Effector memory CD4-positive, alpha-beta T cell (primary cell): ENCODE data around the gene TXNL1.
A peak's percentile ranks its signal among the peaks of the same experiment; 100 is the strongest.
"Not testable (repeated sequence)": the region's sequence is repeated elsewhere in the genome, so short reads cannot be mapped to it uniquely, and the experiment has no call there.

ENCODE experiments used
- DNase-seq, 3 donors: peaks; one replicate each; pipeline ENCODE4 v3.0.0-alpha.2; 2020
- H3K27ac ChIP-seq: 2 replicates; pipeline ENCODE4 v1.7.0; 2013; ENCODE audit warnings: mild to moderate bottlenecking, low read length, moderate library complexity; ENCODE audit not compliant: insufficient read depth, poor library complexity, severe bottlenecking
- H3K27me3 ChIP-seq: replicated peaks from 2 replicates; pipeline ENCODE4 v1.7.0; 2013; ENCODE audit warnings: mild to moderate bottlenecking, low read length; ENCODE audit not compliant: insufficient read depth, control insufficient read depth, poor library complexity, severe bottlenecking
- H3K36me3 ChIP-seq: 2 replicates; pipeline ENCODE4 v1.7.0; 2013; ENCODE audit warnings: mild to moderate bottlenecking, low read length, moderate library complexity; ENCODE audit not compliant: control insufficient read depth, insufficient read depth
- H3K4me1 ChIP-seq: 2 replicates; pipeline ENCODE4 v1.7.0; 2013; ENCODE audit warnings: low read length, mild to moderate bottlenecking; ENCODE audit not compliant: control insufficient read depth, insufficient read depth, poor library complexity, severe bottlenecking
- H3K4me3 ChIP-seq: 2 replicates; pipeline ENCODE4 v1.7.0; 2013; ENCODE audit warnings: low read length, low read depth, mild to moderate bottlenecking; ENCODE audit not compliant: insufficient read depth, poor library complexity, severe bottlenecking
- H3K9me3 ChIP-seq: 2 replicates; pipeline ENCODE4 v1.7.0; 2013; ENCODE audit warnings: mild to moderate bottlenecking, low read length, moderate library complexity; ENCODE audit not compliant: control insufficient read depth

Gene TXNL1

DNA sequence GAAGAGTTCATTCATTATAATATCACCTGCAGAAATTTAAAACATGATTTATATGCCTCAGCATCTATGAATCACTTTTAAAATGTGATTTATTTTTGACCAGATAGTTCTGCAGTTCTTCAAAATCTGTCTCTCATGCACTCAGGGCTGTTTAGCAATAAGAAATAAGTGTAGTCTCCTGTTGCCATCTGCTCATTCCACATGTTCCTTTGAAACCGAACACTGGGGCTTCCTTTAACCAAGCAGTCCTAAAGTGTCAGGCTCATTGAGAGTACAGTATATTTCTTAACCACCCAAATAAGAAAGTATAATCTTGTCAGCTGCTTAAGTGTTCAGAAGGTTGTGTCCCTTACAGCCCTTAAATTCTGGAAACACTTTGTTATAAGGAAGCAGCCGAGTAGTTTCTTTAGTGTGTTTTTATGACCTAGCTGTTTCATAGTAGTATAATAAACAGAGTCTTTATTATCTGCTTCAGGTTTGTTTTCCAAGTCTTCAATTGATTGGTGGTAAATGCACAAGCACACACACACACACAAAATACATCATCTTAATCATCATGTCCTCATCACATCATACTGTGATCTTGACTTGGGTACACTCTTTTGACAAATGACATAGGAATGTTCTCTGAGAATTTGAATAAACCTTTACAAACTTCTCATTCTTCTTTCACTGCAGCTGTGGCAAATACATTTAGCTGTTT, 23.1 kb upstream of the TXNL1 start:
- DNase-seq = no peak
- Histone ChIP-seq H3K27ac (no peak overlapping the region), H3K27me3 (no peaks in the 10 kb centered on the region), H3K36me3 (no peaks in the 10 kb centered on the region), H3K4me1 (no peaks in the 10 kb centered on the region), H3K9me3 (no peaks in the 10 kb centered on the region), H3K4me3 (no peak overlapping the region)

DNA sequence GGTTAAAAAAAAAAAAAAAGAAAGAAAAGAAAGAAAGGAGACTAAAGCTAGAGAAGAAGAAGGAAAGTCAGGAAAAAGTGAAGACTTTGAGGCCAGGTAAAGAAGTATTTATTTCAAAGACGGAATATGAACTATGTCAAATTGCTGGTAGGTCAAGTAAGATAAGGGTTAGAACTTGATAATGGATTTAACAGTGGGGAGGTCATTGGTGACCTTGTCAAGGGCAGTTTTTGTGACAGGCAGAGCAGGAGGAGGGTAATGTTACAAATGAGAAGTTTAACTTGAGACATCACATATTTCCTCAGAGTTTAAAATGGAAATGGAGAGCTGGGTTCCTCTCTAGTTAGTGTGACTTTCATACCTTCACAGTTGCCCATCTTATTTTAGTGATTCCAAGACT, 22.3 kb upstream of the TXNL1 start:
- no peaks in the 10 kb centered on the region for H3K4me1 ChIP-seq
- no peak overlapping the region for H3K27ac ChIP-seq
- H3K4me3 ChIP-seq = no peak overlapping the region
- H3K36me3 ChIP-seq = no peaks in the 10 kb centered on the region
- no peaks in the 10 kb centered on the region for H3K27me3 ChIP-seq
- no peak for DNase-seq
- no peaks in the 10 kb centered on the region for H3K9me3 ChIP-seq

DNA sequence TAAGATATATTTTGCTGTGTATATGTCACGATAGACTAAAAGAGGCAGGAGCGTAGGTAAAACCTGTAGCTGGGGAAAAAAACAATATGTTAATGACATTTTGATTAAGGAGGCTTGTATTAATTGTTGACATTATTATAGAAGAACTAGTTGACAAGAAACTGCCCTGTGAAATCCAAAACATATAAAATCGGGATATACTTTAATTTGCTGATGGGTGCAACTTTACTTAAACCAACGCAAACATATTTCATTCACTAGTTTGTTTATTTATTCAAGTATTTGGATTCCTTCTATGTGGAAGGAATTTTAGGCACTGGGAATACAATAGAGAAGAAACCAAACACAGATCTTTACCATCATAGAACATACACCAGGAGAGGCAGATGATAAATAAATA, 20.7 kb upstream of the TXNL1 start:
- Histone ChIP-seq H3K4me1 (no peaks in the 10 kb centered on the region), H3K4me3 (no peak overlapping the region), H3K36me3 (no peaks in the 10 kb centered on the region), H3K9me3 (no peaks in the 10 kb centered on the region), H3K27me3 (no peaks in the 10 kb centered on the region), H3K27ac (no peak overlapping the region)
- no peak for DNase-seq

DNA sequence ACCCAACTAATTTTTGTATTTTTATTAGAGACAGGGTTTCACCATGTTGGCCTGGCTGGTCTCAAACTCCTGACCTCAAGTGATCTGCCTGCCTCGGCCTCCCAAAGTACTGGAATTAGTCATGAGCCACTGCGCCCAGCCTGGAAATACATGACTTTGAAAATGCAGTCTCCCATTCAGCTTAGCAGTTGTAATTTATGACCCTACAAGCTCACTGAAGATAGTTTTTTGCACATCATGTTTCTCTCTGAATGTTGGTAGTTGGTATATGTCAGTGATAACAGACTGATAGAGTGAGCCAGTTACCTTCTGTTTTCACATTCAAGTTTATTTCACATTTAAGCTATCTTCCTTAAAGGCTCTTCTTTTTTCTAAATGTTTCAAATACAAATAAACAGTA, 19.9 kb upstream of the TXNL1 start:
- Histone ChIP-seq H3K36me3 (no peaks in the 10 kb centered on the region), H3K4me3 (no peak overlapping the region), H3K4me1 (no peaks in the 10 kb centered on the region), H3K27ac (no peak overlapping the region), H3K27me3 (no peaks in the 10 kb centered on the region), H3K9me3 (no peaks in the 10 kb centered on the region)
- no peak for DNase-seq

DNA sequence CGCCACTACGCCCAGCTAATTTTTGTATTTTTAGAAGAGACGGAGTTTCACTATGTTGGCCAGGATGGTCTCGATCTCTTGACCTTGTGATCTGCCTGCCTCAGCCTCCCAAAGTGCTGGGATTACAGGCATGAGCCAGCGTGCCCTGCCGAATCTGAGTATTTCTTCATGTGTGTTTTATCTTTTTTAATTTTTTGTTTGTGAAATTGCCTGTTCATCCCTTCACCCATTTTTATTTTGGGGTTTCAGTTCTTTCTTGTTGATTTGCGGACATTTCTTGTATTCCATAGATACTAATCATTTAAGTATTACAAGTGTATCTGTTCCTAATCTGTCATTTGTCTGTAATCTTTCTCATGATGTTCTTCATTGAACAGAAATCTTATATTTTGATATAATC, 15.9 kb upstream of the TXNL1 start:
- H3K27ac ChIP-seq, H3K36me3 ChIP-seq: not testable (repeated sequence)
- H3K4me1 ChIP-seq = peaks cover 16% of the 10 kb centered on the region

DNA sequence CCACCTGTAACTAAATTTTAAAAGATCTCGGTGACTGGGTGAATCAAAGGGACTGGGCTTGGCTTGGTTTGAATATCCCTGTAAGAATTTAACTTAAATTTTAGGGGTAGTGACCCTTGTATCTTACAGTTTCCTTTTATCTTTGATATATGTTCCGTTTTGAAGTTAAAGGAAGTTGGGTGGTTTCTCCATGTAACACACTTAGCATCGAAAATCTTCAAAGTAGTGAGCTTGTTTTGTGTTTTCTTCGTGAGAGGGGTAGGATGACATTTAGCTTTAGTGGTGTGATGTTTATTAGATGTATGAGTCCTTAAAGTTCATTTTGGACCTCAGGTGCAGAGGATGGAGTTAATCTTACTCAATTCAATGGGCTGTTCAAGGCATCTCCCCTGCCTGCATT, 14.4 kb upstream of the TXNL1 start:
- no peak overlapping the region for H3K27ac ChIP-seq

More for the DNA sequence above, 15.9 kb upstream of the TXNL1 start:
- DNase-seq, H3K4me3 ChIP-seq, H3K27me3 ChIP-seq, H3K9me3 ChIP-seq: not testable (repeated sequence)

DNA sequence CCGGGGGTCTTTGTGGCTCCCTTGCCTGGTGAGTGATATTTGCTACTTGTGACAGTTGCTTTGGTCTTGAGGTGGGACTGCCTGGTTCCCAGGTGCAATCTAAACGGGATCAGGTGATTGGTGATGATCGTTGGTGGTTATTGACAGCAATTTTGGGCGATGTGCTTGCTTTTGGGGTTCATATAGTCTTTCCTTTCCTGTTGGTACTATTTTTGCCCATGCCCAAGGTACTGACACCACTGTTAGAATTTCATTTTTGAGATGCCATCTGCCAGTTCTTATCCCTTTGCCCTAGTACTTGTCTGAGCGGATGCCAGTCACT, 13.3 kb upstream of the TXNL1 start:
- DNase-seq = no peak
- no peaks in the 10 kb centered on the region for H3K36me3 ChIP-seq
- H3K4me1 ChIP-seq = peaks cover 16% of the 10 kb centered on the region
- no peaks in the 10 kb centered on the region for H3K9me3 ChIP-seq
- H3K4me3 ChIP-seq = peak overlapping the region; percentile 65
- H3K27ac ChIP-seq = peak overlapping the region; percentile 83
- H3K27me3 ChIP-seq = no peaks in the 10 kb centered on the region

More for the DNA sequence above, 14.4 kb upstream of the TXNL1 start:
- Histone ChIP-seq H3K4me3 (peak overlapping the region; percentile 65), H3K9me3 (no peaks in the 10 kb centered on the region), H3K27me3 (no peaks in the 10 kb centered on the region), H3K36me3 (no peaks in the 10 kb centered on the region), H3K4me1 (peaks cover 16% of the 10 kb centered on the region)
- DNase-seq = no peak

DNA sequence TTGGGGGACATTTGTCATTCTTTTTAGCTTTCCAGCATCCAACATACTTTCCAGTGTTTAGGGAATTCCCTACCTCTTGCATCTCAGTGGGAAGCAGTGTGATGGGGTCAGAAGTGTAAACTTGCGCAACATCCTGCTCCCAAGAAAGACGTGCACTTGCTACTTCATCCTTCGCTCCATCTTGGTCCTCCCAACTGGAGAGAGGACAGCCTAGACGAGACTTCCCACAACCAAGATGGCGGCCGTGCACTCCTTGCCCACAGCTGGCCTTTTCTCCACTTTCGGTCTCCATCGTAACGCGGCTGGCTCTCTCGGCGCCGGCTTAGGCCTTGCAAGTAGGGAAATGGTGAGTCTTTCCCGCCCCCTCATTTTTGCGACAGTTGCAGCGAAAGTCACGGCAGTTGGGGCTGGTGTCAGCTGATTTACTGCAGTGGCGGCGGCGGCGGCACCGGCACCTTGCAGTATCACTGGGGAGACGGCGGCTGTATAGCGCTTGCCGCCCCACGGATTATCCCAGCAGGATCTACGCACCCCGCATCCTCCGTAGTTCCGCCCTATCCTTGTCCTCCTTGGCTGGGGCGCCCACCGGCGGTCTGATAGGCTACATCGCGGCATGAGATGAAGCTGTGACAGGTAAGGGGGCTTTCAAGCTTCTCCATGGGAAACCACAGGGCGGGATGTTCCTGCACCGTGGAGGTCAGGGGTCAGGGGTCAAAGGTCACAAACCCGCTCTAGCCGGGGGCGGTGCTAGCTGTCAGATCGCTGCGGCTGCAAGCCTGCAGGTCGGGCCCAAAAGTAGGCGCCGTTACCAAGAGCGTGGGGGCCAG, 12.8 kb upstream of the TXNL1 start, which contains the start of gene WDR7:
Gene WDR7 (plus strand): TSS at position 416 of the 827 bp plus-strand sequence. CDS start 21,157 bp downstream, outside the sequence.
- Histone ChIP-seq H3K4me1 (peaks cover 16% of the 10 kb centered on the region), H3K9me3 (no peaks in the 10 kb centered on the region), H3K4me3 (peak within 1 kb of the TSS; percentile 65)

DNA sequence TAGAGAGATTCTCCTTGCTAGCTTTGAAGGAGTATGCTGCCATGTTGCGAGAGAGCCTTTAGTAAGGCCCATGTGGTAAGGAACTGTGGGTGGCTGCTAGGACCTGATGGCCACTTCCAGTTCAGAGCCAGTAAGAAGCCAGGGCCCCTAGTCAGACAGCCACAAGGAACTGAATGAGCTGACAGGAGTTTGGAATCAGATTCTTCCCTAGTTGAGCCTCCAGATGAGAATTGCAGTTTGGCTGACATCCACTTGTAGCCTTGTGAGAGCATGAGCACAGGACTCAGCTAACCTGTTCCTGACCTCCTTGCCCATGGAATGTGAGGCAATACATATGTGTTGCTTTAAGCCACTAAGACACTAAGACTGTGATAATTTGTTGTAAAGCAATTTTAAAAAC, 11.6 kb upstream of the TXNL1 start:
- no peak overlapping the region for H3K4me3 ChIP-seq
- no peak overlapping the region for H3K27ac ChIP-seq
- no peaks in the 10 kb centered on the region for H3K27me3 ChIP-seq
- H3K4me1 ChIP-seq = peaks cover 16% of the 10 kb centered on the region
- no peaks in the 10 kb centered on the region for H3K9me3 ChIP-seq
- no peaks in the 10 kb centered on the region for H3K36me3 ChIP-seq
- no peak for DNase-seq

More for the DNA sequence above, 12.8 kb upstream of the TXNL1 start, which contains the start of gene WDR7:
- Histone ChIP-seq H3K36me3 (no peaks in the 10 kb centered on the region), H3K27ac (peak within 1 kb of the TSS; percentile 83), H3K27me3 (no peaks in the 10 kb centered on the region)
- peak; percentile 91 to 94 (median 93) for DNase-seq
